NCI-H1417 treated with DMSO at 0.1 percent for 48 hours (cell line): Measurements from ENCODE around the gene FAM3C.
"Not testable (repeated sequence)": the region's sequence is repeated elsewhere in the genome, so short reads cannot be mapped to it uniquely, and the experiment has no call there.

Experiments
- DNase-seq: peaks from one replicate; lab custom pipeline; 2025; lab: John Stamatoyannopoulos, UW

Gene FAM3C, protein sequence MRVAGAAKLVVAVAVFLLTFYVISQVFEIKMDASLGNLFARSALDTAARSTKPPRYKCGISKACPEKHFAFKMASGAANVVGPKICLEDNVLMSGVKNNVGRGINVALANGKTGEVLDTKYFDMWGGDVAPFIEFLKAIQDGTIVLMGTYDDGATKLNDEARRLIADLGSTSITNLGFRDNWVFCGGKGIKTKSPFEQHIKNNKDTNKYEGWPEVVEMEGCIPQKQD

DNA sequence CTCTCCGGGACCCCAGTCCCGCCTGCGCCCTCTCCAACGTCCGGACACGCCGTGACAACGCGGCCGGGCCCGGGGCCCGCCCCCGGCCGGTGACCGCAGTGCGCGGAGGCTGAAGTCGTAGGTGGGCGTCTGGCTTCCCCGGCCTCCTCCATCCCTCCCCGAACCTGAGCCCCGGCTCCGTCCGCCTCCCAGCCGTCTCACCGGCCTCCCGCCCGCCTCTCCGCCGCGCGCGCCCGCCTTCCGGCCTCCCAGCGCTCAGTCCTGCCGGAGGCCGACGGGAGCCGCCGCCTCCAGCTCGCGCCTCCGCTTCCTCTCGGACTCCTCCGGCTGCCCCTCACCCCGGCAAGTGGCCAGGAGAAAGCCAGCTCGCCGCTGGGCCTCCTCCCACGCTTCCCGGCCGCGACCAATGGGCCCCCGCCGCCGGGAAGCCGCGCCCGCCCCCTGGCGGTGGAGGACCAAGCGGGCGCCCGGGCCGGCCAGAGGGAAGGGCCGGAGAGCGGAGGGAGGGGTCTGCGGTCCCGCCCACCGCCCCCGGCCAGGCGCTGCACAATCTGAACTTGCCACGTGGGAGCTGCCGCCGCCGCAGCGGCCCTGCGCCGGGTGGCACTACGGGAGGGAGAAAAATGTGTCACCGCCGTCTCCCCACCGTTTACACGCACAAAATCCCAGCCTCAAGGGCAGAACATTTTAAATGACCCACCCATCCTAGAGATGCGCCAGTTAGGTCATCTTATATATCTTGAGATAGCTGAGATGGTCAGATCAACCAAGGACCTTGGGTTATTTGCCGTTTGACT is at the start of gene FAM3C:
FAM3C (minus strand) TSS at position 348 of the 797 bp plus-strand sequence. CDS start 13,339 bp downstream, outside the sequence.
- peak; percentile 89 for DNase-seq

DNA sequence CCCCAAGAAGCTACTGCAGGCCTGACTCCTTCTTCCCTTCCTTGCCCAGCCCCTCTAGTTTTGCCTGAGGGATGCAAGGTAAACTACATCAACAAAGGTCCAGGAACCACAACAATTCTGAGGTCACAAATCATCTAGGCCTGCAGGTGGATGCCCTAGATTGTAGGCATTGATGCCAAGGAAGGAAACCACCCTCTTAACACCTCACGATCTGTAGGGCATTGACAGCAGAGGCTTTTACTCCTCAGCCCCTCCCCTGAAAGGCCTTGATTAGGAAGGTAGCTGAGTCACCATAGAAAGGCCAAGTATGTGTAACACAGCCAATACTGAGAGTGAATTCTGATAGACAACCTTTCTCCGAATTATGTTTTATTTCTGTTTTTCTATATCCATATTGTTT is 46.7 kb upstream of the FAM3C start:
- DNase-seq: no peak

DNA sequence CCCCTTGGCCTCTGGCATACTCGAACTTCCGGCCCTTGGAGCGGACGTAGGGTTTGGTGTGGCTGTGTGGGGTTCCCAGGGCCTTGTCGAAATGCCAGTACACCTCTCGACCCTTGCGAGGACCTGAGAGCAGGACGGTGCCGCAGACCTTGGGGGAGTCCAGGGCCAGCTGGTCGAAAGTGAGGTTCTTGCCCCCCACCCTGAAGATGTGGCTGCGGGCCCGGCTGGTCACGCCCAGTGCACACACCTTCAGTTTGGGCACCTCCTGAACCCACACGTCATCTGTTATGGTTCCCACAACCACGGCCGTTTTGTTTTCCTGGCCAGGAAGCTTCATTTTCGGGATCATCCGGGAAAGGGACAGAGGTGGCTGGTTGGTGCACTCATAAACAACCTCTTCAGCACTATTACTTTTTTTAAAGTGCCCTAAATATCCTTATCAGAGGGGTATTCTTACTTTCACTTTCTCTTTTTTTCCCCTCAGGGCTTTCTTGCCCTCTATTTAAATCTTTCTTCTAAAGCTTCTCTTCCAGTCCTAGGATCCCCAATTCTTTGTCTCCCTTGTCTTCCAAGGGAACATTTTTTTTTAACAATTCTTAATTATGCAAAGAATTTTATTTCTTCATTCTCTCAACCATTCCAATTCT is 44.9 kb upstream of the FAM3C start:
- DNase-seq: no peak

DNA sequence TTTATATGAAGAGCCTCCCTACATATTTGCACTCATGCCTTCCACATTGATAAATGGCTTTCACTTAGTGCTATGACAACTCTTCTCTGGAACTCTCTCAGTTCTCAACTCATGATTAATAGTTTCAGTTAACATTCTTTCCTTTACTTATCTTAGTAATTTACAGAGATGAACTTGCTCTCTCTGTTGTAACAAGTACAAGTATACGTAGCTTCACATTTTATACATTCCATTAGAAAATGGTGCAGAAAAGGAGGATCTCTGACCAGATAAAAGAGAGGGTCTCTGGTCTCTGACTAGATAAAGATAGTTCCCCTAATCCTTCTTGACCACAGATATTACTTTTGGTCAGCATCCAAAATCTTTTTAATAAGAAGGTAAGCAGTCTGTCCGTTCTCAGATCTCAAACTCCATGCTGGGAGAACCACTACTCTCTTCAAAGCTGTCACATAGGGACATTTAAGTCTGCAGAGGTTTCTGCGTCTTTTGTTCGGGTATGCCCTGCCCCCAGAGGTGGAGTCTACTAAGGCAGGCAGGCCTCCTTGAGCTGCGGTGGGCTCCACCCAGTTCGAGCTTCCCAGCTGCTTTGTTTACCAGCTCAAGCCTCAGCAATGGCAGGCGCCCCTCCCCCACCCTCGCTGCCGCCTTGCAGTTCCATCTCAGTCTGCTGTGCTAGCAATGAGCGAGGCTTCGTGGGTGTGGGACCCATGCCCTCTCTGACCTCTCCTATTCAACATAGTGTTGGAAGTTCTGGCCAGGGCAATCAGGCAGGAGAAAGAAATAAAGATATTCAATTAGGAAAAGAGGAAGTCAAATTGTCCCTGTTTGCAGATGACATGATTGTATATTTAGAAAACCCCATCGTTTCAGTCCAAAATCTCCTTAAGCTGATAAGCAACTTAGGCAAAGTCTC is 42.2 kb upstream of the FAM3C start:
- not testable (repeated sequence) for DNase-seq

DNA sequence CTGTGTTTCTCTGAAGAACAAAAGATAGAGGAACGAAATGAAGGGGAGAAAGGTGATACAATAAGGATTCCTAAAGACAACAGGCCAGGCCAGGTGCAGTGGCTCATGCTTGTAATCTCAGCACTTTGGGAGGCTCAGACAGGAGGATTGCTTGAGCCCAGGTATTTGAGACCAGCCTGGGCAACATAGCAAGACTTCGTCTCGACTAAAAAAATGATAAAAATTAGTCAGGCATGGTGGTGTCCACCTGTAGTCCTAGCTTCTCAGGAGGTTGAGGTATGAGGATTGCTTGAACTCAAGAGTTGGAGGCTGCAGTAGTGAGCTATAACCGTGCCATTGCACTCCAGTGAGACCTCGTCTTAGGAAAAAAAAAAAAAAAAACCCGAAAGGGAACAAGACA is 41.4 kb upstream of the FAM3C start:
- no peak for DNase-seq

DNA sequence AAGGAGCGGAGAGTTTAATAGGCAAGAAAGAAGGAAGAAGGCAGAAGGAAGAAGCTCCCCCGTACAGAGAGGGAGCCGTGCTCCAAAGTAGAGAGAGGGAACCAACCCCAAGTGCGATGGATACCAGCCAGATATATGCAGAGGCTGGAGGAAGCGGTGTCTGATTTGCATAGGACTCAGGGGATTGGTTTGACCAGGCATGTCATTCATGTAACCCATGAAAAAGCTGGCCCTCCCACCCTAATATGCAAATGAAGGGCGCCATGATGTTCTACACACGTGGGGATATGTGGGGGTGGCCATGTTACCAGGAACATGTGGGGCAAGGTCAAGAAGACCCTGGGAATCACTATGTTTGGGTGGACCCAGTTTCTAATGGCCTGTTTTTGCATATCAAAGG is 40.6 kb upstream of the FAM3C start:
- no peak for DNase-seq

DNA sequence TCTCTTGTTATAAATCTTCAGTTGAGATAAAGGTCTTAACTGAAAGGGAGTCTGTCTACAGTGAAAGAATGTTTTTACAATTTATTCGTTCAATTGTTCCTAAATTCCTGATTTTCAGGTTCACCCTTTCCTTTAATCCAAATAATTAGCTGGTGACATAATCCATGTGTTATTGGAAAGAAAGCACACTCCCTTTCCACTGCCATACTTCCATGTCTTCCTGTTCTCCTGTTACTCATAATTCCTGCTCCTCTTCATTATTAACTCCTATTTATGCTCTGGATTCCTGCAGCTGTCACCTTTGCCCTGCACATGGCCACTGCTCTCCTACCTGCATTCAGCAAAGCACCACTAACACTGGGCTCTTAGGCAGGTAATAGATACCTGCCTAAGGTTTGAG is 40.0 kb upstream of the FAM3C start:
- DNase-seq: no peak

DNA sequence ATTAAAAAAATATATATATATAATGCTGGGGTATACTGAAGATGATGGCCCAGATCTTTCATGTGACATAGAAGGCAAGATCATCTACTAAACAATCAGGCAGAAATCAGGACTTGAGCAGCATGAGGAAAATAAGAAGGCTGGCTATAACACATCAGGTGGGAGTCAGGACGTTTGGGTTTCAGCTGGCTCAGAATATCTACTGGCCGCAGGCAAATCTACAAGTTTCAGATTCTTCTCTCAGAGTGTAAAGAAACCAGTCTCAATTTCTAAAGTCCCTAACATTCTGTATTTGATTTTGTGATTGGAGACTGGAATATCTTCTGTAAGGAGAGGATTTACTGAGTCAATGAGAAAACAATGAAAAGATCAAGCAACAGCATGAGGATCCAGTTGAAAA is 37.7 kb upstream of the FAM3C start:
- no peak for DNase-seq

DNA sequence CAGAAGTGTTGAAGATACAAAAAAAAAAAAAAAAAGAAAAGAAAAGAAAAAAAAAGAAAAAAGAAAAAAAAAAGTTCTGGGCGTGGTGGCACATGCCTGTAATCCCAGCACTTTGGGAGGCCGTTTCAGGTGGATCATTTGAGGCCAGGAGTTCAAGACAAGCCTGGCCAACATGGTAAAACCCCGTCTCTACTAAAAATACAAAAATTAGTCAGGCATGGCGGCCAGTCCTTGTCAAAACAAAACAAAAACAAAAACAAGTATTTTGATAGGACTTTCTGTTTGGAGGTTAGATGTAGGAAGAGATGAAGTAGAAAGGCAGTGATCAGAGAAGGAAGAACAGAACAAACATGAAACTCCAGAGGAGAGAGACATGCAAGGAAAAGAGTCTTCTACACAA is 36.4 kb upstream of the FAM3C start:
- not testable (repeated sequence) for DNase-seq

DNA sequence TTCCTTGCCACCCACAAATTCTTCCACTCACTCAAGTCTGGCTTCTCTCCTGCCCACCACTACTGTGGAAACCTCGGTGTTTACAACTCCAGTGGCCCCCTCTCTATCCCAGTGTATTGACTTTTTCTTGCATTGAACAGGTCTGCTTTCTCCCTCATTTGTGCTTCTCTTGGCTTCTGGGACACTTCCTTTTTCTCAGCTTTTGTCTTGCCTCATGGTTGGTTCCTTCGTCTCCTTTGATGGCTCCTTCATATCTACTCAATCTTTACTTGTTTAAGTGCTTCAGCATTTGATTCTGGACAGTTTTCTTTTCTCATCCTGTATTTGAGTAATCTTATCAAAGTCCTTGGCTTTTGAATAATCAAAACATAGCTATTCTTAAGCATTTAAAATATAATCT is 35.9 kb upstream of the FAM3C start:
- DNase-seq: no peak

DNA sequence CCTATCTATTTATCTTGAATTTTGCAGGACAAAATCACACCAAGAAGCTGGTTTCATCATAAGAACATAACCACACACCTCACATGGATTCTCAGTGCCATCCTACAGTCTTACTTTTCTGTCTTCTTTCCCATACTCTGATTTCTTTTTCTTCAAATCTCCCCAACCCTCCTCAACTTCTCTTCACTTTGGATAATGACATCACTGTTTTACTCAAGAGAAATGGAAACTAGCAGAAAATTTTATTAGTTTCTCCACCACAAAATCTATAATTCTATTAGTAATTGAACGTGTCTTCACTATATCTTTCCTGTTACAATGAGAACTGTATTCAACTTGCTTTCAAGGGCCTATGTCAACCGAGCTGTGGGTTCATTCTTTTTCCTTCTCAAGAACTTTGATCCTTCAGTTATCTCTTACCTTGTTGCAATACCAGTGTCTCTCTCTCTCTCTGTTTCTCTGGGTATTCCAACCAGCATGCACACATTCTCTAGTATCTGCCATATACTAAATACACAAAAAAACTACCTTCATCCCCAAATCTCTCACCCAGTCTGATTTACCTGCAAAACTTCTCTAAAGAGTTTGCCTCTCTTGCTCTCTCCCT is 35.4 kb upstream of the FAM3C start:
- no peak for DNase-seq

DNA sequence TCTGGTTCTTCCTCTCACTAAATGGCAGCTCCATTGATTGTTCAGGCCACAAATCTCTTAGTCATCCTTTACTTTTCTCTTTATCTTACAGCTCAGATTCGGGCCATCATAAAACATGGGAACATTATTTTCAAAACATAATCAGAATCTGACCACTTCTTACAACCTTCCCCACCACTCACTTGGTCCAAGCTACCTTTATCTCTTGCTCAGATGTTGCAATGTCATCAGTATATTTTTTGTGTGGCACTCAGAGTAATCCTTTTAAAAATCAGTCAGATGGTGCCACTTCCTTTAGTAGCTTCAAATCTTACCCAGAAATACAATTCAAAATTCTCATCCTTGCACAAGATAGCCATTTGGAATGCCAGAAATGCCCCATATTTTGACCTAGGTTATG is 34.5 kb upstream of the FAM3C start:
- DNase-seq: no peak

DNA sequence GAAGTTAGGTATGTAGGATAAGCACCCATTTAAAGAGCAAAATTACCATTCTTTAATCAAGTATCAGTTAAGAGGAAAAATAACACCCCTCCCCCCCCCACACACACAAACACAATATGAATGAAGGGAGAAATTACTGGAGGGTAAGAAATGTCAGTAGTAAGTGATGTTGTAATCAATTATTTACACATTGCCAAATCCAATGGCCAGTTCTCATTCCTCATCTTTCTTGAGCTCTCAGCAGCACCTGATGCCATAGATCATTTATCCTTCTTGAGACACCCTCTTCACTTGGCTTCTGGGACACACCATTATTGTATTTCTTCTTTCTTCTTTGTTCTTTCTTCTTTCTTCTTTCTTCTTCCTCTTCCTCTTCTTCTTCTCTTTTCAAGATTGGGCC is 33.7 kb upstream of the FAM3C start:
- DNase-seq: no peak

DNA sequence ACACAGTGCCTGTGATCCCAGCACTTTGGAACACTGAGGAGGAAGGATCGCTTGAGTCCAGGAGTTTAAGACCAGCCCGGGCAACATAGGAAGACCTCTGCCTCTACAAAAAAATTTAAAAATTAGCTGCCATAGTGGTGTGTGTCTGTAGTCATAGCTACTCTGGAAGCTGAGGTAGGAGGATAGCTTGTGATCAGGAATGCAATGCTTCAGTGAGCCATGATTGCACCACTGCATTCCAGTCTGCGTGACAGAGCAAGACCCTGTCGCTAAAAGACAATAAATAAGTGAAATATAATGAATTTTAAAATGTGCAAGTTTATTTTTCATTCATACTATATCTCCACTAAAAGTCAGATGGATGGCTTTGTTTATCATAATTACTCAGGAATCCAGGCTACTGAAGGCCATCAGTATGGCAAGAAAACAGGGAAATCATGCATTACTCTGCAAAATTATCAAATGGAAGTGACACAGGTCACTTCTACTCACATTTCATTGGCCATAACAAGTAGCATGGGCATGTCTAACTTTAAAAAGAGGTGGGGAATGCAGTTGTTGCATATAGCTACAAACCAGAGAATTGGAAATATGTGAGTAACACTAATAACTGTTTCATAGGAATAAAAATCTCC is 32.9 kb upstream of the FAM3C start:
- DNase-seq: no peak

DNA sequence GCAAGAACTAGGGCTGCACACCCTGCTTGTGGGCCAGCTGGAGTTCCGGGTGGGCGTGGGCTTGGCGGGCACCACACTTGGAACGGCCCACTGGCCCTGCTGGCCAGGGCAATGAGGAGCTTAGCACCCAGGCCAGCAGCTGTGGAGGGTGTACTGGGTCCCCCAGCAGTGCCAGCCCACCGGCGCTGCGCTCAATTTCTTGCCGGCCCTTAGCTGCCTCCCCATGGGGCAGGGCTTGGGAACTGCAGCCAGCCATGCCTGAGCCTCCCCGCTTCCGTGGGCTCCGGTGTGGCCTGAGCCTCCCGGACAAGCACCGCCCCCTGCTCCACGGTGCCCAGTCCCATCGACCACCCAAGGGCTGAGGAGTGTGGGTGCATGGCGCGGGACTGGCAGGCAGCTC is 25.6 kb upstream of the FAM3C start:
- DNase-seq: not testable (repeated sequence)

DNA sequence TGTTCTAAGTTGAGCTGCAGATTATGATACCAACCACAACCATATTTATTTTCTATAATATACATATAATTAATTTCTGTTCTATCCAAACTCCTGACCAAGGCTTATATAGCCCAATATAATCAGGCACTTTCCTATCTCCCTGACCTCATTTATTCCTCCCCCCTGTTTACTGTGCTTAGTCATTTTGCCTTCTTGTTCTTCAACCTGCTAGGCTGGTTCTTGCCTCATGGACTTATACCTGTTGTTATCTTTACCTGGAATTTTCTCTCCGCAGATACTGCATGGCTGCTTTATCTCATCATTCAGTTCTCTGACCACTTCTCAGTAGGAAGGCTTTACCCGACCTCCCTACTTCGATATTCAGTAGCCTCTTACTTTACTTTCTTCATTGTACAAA is 24.9 kb upstream of the FAM3C start:
- no peak for DNase-seq

DNA sequence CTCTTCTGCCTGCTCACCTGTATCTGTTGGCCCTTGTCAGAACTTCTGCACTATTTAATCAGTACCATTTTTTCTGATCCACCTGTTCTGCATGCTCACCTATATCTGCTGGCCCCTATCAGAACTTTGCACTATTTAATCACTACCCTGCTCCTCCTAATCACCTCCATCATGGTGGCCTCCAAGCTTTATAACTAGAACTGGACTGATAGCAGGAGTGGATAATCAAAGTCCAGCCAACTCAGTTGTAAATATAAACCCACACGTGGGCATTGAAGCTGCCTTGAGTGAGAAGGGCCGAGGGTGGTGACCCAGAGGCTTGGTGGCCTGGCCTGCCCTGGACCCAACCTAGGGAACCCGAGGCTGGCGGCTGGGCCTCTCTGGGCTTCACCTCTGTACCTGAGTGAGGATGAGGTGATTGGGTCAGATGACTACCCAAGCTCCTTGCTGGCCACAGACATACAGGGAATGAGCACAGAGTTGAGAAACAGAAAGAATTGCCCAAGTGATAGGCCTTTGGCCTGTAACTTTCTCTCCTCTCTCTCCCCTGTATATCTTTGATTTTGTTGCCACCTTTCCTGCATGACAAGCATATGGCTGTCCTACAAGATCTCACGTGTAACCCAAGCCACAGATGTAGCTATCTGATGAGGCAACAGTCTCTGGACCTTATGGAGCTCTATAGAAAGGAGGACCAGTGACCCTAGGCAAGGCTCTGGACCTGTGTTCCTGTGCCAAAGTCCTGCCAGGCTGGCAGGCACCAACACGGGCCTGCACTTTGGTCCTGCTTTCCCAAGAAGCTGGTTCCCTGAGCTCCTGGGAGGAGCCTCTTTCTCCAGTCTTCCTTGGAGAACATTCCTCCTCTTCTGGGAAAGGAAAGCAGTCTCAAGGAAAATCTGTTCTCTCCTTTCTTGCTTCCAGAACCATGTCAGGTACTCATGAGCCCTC is 23.4 kb upstream of the FAM3C start:
- no peak for DNase-seq

DNA sequence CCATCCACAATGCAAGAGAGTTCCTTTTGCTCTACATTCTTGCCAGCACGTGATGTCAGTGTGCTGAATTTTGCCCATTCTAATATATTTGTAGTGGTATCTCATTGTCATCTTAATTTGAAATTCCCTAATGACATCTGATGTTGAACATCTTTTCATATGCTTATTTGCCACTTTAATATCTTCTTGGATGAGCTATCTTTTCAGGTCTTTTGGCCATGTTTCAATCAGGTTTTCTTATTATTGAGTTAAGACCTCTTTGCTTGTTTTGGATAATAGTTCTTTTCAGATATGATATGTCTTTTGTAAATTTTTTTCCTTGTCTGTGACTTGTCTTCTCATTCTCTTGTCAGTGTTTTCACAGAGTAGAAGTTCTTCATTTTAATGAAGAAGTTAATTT is 20.4 kb upstream of the FAM3C start:
- DNase-seq: no peak

DNA sequence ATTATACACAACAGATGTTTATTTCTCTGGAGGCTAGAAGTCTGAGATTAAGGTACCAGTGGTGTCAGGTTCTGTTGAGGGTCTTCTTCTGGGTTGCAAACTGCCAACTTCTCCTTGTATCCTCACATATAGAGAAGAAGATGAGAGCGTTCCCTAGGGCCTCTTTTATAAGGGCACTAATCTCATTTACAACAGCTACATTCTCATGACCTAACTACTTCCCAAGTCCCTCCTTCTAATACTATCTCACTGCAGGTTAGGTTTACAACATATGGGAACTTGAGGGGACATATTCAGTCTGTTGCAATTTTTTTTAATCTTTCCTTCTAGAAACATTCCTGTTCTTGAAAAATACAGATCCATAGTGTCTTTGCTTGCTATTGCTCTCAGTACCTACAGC is 18.3 kb upstream of the FAM3C start:
- no peak for DNase-seq

DNA sequence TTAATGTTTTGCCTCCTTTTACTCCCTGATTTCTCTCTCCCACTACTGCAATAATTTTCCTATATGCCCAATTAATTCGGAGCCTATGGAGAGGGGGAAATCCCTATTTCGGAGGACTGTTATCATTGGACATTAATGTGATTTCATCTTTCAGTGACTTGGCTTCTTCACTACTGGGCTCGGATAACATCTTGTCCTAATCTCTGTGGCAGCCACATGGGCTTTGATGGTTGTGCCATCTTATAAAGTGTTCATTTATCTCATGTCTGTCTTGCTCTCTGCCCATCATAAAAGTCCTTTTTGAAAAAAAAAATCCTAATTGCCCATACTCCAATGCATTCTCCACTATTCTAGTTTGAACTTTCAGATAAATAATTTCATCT is 15.5 kb upstream of the FAM3C start:
- no peak for DNase-seq
